Left renal cortex interstitium (tissue), 4 donors: ENCODE data around the gene EFS. TPM values are rescaled to one million over a fixed set of nuclear protein-coding genes. Genes with fewer than 3 reads are reported as not detected.
"Not testable (repeated sequence)": the region's sequence is repeated elsewhere in the genome, so short reads cannot be mapped to it uniquely, and the experiment has no call there.

Experiments
- DNase-seq, 4 donors: peaks; one replicate each; pipeline ENCODE4 v3.0.0-alpha.2; 2013; ENCODE audit warnings: low read depth in 4 of 4, low spot score in 2 of 4, missing footprints in 1 of 4
- polyA plus RNA-seq, 4 donors: library from polyadenylated mRNA; unstranded; fragments of 120-200 nt; gene quantifications; one replicate each; pipeline ENCODE4 v1.2.1, GENCODE V29; 2013; ENCODE audit not compliant: insufficient read length in 4 of 4

Gene EFS
- polyA plus RNA-seq, 4 donors = 30.5 to 56.8 (median 48.6) TPM

DNA sequence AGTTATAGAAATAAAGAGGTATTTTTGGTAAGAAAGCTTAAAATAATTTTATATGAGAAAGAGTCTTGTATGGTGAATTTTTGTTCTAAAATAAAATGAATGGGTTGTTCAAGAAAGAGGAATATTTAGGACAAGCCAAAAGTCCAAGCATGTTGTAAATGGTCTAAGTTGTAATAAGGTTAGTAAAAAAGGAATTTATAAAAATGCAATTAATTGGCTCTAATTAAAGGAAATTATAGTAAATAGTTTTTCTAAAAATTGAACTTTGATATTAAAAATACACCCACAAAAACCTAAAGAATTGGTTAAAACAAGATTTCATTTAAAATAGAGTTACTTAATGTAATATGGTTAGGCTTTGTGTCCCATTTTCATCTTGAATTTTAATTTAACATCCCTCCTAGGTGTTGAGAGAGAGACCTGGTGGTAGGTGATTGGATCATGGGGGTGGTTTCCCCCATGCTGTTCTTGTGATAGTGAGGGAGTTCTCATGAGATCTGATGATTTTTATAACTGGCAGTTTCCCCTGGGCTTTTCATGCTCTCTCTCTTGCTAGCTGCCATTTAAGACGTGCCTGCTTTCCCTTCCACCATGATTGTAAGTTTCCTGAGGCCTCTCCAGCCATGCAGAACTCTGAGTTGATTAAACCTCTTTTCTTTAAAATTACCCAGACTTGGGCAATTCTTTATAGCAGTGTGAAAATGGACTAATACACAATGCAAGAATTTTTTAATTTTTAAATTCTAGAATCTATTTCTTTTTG lies 25.3 kb downstream of the EFS start:
- DNase-seq = no peak

DNA sequence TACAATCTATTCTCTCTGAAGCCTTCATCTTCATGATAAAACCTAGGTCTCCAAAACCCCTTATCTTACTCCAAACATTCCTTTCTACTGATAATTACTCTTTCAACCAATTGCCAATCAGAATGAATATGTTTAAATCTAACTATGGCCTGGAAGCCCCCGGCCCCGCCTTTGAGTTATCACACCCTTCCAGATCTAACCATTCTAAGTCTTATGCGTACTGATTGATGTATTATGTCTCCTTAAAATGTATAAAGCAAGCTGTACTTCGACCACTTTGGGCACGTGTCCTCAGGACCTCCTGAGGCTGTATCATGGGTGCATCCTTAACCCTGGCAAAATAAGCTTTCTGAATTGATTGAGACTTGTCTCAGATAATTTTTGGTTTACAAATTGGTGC lies 29.3 kb downstream of the EFS start:
- no peak for DNase-seq

DNA sequence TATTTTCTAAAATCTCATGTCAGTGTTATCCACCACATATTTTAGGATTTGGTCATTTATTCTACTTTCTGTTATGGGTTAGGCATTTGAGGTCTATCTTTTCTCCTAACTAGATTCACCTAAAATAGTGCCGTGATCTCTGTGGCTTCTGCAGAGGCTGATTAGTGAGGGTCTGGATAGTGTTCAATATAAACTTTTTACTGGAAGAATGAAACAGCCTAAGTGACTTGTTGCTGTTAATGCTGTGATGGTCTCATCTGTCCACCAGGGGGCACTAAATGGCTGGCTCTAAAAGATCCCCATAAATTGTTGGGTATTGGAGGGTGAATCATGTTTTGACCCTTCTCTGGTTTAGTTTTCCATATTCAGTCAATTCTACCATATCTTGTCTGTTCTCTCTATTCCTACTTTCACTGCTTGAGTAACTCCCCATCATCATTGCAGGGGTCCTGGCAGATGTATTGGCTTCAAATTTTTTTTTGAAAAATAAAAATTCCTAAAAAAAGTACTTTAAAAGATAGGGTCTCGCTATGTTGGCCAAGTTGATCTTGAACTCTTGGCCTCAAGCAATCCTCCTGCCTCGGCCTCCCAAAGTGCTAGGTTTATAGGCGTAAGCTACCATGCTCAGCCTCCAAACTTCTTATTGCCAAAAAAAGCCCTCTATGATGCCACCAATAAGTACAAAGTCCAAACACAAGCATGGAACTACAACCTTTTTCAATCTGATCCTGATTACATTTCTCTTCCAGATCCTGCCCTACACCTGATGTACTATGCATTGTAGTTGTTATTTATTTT lies 36.8 kb downstream of the EFS start:
- peak in 3 of 4 donors; percentile 46 to 74 (median 47) for DNase-seq

DNA sequence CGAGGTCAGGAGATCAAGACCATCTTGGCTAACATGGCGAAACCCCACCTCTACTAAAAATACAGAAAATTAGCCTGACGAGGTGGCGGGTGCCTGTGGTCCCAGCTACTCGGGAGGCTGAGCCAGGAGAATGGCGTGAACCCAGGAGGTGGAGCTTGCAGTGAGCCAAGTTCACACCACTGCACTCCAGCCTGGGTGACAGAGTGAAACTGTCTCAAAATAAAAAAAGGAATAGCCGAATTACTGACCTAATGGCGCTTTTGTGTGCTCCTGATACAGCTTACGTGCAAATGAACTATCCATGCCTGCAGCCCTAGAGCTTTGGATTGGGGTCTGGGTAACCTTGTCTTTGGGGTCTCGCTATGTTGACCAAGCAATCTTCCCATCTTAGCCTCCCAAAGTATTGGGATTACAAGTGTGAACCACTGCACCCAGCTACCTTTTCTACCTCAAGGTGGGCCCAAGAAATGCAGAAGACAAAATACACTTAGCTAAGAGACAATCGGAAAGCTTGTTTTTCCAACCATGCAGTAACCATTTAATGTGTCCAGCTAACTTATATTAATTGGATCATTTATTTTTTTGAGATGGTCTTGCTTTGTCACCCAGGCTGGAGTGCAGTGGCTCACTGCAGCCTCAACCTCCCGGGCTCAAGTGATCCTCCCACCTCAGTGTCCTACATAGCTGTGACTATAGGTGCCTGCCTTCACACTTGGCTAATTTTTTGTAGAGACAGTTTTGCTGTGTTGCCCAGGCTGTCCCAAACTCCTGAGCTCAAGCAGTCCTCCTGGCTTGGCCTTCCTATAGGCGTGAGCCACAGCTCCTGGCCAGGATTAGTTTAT lies 38.3 kb downstream of the EFS start:
- no peak for DNase-seq

DNA sequence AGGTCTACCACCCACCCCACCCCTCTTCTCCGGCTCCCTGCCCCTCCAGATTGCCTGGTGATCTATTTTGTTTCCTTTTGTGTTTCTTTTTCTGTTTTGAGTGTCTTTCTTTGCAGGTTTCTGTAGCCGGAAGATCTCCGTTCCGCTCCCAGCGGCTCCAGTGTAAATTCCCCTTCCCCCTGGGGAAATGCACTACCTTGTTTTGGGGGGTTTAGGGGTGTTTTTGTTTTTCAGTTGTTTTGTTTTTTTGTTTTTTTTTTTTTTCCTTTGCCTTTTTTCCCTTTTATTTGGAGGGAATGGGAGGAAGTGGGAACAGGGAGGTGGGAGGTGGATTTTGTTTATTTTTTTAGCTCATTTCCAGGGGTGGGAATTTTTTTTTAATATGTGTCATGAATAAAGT lies 39.2 kb downstream of the EFS start:
- DNase-seq = not testable (repeated sequence)

DNA sequence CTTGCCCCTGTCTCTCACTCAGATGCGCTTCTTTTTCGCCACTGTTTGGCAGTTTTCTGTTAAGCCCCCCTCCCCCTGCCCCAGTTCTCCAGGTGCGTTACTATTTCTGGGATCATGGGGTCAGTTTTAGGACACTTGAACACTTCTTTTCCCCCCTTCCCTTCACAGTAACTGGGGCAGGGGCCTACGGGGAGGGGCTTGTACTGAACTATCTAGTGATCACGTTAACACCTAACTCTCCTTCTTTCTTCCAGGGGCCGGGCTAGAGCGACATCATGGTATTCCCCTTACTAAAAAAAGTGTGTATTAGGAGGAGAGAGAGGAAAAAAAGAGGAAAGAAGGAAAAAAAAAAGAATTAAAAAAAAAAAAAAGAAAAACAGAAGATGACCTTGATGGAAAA lies 40.0 kb downstream of the EFS start:
- no peak for DNase-seq

DNA sequence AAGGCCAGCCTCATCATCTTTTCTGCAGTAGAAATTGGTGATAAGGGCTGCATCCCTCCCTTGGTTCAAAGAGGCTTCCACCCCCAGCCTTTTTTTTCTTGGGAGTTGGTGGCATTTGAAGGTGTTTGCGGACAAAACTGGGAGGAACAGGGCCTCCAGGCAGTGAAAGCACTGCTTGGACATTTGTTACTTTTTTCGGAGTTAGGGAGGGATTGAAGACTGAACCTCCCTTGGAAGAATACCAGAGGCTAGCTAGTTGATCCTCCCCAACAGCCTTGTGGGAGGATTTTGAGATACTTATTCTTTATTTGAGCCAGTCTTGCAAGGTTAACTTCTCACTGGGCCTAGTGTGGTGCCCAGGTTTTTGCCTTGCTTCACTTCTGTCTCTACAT lies 40.5 kb downstream of the EFS start:
- DNase-seq = no peak

DNA sequence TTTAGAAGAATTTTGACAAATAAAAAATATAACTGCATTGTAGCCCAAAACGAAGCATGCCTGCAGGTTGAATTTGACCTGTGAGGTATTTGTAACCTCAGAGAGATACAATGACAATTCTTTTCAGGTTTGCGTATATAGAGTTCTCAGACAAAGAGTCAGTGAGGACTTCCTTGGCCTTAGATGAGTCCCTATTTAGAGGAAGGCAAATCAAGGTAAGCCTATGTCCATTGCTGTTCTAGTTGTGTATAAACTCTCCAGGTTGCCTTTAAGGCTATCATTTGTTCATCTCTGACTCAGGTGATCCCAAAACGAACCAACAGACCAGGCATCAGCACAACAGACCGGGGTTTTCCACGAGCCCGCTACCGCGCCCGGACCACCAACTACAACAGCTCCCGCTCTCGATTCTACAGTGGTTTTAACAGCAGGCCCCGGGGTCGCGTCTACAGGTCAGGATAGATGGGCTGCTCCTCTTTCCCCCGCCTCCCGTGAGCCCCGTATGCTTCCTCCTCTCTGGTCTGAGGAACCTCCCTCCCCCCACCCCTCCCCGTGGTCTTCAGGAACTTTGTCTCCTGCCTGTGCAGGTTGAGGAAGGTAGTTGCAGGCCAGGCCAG lies 41.0 kb downstream of the EFS start:
- no peak for DNase-seq

DNA sequence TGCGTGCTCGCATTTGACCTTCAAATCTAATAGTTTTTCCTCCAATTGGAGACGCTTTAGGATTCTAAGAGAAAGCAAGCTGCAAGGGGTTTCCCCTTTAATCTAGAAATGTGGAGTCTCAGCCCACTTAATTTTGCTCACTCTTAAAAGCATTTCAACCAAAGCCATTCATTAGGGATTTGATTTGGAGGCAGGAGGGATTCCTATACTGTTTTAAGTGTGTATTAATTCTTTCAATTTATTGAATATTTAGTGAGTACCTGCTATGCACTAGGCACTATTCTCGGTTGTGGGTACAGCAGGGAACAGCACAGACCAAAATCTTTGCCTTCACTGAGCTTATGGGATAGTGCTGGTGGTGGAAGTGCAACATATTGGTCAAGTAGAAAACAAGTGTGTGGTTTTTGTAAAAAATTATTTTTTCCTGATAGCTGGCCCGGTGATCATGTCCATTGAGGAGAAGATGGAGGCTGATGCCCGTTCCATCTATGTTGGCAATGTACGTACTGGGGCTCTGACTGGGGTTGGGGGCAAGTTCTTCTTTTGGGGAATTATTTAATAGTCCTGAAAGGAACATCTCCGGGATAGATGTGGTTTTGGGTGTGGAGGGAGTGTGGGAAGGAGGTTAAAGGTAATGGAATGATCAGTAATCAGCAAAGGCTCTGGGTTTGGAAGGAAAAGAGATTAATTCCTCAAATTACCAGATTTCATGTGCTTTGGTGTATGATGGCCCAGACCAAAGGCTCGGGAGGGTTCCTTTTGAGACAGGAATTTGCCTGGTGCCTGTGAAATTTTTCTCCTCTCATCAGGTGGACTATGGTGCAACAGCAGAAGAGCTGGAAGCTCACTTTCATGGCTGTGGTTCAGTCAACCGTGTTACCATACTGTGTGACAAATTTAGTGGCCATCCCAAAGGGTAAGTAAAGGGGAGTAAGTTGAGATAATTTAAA lies 42.1 kb downstream of the EFS start:
- no peak for DNase-seq

DNA sequence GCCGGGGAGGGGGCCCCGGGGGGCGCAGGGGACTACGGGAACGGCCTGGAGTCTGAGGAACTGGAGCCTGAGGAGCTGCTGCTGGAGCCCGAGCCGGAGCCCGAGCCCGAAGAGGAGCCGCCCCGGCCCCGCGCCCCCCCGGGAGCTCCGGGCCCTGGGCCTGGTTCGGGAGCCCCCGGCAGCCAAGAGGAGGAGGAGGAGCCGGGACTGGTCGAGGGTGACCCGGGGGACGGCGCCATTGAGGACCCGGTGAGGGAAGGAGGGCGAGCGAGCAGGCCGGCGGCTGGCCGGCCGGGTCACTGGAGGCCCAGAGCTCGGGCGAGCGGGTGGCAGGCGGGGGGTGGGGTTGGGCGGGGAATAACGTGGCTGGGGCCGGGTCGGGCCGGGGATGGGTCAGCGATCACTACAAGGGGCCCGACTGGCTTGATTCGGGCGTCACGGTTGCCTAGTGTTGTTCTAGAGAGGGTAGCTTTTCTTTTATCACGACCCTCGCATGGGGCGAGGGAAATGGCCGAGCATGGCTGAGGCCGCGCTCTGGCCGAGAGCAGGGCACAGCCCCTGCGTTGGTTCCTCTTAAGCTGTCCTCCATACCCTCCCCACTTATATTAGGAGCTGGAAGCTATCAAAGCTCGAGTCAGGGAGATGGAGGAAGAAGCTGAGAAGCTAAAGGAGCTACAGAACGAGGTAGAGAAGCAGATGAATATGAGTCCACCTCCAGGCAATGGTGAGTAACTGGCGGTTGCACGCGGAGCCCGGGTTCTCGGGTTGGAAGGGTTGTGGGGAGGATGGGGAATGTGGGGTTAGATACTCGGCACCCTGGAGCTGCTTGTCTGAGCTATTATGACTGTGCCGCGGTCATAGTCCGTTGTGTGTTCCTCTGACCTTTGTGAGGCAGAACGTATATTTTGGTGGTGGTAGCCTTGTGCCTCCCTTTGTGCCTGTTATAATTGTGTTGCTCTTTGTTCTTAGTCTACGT lies 43.1 kb downstream of the EFS start:
- no peak for DNase-seq

DNA sequence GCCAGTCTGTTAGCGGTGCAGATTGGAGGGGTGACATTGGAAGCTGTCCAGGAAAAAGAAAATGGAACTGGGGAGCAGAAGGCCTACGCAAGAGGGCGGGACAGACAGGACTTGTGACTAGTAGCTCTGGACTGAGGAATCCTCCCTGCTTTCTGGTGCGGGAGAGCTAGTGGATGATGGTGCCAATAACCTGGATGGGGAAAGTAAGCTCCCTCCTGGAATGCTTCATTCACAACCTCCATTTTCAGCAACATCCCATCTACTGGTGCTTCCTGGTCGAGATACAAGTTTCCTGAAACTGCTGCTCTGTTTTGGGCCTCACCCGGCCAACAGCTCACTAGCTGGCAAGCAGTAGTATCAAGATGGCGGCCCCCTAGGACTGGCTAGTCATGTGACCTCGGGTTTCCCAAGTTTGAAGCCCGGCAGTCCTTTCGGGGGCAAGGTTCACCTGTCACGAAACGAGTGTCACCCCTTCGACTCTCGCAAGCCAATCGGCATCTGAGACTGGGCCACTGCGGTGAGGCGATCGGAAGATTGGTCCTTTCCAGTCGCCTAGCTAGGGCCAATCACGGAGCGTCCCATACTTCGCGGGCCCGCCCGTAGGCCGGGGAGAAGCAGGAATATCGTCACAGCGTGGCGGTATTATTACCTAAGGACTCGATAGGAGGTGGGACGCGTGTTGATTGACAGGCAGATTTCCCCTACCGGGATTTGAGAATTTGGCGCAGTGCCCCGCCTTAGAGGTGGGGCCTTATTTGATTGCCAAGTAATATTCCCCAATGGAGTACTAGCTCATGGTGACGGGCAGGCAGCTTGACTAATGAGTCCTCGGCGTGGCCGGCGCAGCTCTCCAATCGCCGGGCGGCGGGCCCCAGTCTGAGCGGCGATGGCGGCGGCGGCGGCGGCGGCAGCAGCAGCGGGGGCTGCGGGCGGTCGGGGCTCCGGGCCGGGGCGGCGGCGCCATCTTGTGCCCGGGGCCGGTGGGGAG lies 44.1 kb downstream of the EFS start, which contains the start of gene PABPN1:
TSS of gene PABPN1 (plus strand) at position 874 of the 988 bp plus-strand sequence. CDS start at position 887, 13 bp downstream.
- peak; percentile 99 to 100 (median 100) for DNase-seq

DNA sequence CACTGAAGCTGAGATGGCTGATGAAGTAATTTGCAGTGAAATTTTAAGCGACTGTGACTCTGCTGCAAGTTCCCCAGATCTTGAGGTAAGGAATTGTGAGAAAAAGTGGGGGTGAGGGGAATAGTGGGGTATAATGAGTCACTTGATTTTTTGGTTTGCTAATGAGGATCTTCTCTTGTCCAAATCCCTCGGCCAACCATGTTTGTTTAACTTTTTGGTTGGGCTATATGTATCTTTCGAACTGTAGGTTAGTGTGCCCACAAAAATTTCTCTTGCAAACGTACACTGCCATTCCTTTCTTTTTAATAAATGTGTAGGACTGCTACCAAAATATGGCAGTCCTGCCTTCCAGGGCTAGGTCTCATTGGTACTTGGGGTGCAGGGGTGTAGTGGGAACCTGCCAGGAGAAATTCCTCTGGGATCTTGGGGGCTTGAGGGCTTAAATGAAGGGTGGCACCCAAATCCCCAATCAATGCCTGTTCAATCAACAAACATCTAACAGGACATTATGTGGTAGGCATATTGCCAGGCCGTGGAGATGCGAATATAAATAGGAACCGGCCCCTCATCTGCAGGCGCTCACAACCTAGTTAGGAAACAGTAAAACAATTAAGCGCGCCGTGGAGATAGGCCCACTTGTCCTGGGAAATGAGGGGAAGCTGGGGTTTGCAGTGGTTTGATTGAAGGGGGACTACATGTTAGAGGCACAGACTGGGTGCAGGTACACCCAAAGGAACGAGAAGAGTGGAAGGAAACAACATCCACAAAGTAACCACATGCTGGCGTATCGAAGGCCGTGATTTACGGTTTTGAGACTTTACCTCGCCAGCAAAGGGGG lies 45.0 kb downstream of the EFS start:
- DNase-seq = no peak

DNA sequence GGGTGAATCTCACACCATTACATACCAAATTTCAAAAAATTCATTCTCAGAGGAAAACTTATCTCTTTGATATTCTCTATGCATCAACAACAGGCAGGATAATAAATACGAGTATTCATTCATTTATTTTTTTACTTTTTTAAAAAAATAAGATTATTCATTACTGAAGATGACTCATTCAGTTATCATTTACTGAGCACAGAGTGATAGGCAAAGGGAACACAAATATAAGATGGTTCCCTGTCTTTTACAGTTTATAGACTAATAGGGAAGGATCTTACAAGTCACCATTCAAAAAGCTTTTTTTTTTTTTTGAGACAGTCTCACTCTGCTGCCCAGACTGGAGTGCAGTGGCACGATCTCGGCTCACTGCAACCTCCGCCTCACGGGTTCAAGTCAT lies 48.7 kb downstream of the EFS start:
- no peak for DNase-seq

DNA sequence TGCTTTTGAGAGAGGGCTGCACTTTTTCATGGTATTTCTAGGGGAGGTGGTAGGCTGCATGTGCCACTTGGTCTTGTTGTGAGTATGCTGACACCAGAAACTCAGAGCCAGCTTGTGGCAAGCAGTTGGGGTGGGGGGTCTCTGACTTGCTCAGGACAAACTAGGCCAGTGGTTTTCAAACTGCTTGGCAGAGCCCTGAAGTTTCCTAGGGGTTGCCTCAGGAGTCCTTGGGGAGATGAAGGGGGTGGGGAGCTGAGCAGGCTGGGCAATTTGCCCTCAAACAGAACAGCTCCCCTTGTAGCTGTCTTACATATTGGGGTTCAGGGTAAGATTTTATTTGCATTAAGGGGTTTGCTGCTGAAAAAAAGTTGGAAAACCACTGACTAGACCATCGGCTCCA lies 54.4 kb downstream of the EFS start:
- DNase-seq = no peak

DNA sequence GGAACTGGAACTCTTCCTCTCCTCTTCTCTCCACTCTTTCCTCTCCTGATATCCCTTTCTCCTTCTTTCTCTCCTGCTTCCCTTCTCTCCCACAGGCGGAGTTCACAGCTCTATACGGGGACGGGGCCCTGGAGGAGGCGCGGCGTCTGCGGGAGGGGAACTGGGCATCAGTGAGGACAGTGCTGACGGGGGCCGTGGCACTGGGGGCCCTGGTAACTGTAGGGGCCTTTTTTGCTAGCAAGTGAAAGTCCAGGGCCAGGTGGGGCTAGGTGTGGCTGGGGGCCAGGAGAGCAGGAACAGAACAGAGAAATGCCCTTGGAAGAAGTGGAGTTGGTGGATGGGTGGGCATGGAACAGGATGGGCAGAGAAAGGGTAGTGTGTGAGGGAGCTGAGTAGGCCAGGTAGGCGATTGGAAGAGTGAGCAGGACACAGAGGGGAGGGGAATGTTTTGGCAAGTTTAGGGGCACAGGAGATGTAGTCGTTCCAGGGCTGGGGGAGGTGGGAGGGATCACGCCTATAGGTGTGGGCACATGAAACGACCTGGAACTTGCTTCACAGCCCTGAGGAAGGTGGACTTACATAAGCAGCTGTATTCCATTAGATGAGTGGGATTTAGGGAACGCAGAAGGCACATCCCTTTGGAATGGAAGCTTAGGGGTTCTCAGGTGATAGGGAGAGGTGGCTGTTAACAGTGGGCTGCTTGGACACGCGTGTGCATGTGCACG lies 56.1 kb downstream of the EFS start:
- DNase-seq = no peak
